H1 (cell line): ENCODE results near the gene BBS9.

Experiments used
- EGR1 ChIP-seq: IDR thresholded peaks from 2 replicates; pipeline ENCODE4 v1.6.1; 2011; ENCODE audit warnings: low read depth, low read length, borderline replicate concordance
- EZH2 ChIP-seq: fragments of 200-600 bp; sonication (generic); IDR thresholded peaks from 2 replicates; pipeline ENCODE4 v1.7.1; 2012; ENCODE audit warnings: low read depth, mild to moderate bottlenecking, moderate library complexity, low read length, inconsistent platforms; ENCODE audit not compliant: severe bottlenecking
- POLR2A ChIP-seq, 2 experiments: IDR thresholded peaks; 1 replicate in 1 of 2; 2 replicates in 1 of 2; pipeline ENCODE4 v1.6.1; 2011; ENCODE audit warnings: low read depth in 2 of 2, low read length in 2 of 2, mild to moderate bottlenecking in 2 of 2; ENCODE audit errors: control extremely low read depth in 1 of 2
- TEAD4 ChIP-seq: IDR thresholded peaks from 2 replicates; pipeline ENCODE4 v1.6.1; 2012; ENCODE audit warnings: low read depth, low read length, inconsistent platforms, mixed read lengths

DNA sequence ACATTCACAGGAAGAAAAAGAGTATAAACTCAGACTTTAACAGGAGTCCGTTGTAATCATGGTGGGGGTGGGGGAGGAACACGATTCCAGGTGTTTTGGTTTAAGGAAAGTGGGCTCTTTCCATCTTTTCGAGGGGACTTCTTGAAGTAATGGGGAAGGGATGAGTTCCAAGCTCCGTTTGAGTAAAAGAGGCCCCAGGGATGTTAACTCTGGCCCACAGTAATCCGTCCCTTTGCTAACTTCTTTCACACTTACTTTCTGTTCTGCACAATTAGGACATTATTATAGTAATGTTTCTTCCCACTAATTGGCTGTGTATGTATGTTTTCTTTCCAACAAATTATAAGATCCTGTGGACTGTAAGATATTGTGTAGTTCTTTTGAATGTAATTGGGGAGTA lies 374.4 kb downstream of the BBS9 start:
- TF ChIP-seq TEAD4 (no peak), EGR1 (no peak), POLR2A (IDR thresholded peaks at IDR 0.05; ENCODE audit: control extremely low read depth in 1 of 2, low read depth in 2 of 2, low read length in 2 of 2) (no peak), EZH2 (no peak)
